Endodermal cell (in vitro differentiated cells): ENCODE data around the gene CLEC16A. TPM values are rescaled to one million over a fixed set of nuclear protein-coding genes. Genes with fewer than 3 reads are reported as not detected.

Source experiments
- DNase-seq: peaks from one replicate; pipeline ENCODE4 v3.0.0-alpha.2; 2017
- H3K27ac ChIP-seq: 2 replicates; pipeline ENCODE4 v1.5.1; 2013; ENCODE audit warnings: mild to moderate bottlenecking, low read depth, low read length, moderate library complexity
- H3K27me3 ChIP-seq: 2 replicates; pipeline ENCODE4 v1.6.1; 2013; ENCODE audit warnings: mild to moderate bottlenecking, low read length, moderate library complexity; ENCODE audit not compliant: insufficient read depth, control insufficient read depth, poor library complexity, severe bottlenecking
- H3K36me3 ChIP-seq: 2 replicates; pipeline ENCODE4 v1.7.0; 2013; ENCODE audit warnings: mild to moderate bottlenecking, low read length, moderate library complexity; ENCODE audit not compliant: control insufficient read depth, insufficient read depth
- H3K4me1 ChIP-seq: one replicate; pipeline ENCODE4 v1.7.0; 2013; ENCODE audit warnings: low read length; ENCODE audit not compliant: control insufficient read depth, insufficient read depth
- H3K4me3 ChIP-seq: 2 replicates; pipeline ENCODE4 v1.5.1; 2013; ENCODE audit warnings: mild to moderate bottlenecking, low read length, moderate library complexity
- H3K9ac ChIP-seq: 2 replicates; pipeline ENCODE4 v1.6.1; 2013; ENCODE audit warnings: mild to moderate bottlenecking, low read length, moderate library complexity; ENCODE audit not compliant: poor library complexity, severe bottlenecking; ENCODE audit errors: extremely low read depth
- H3K9me3 ChIP-seq: 2 replicates; pipeline ENCODE4 v1.6.1; 2013; ENCODE audit warnings: mild to moderate bottlenecking, low read length, moderate library complexity; ENCODE audit not compliant: control insufficient read depth
- H3K27ac Mint-ChIP-seq: 2 replicates; pipeline ENCODE4 v1.8.0; 2020; ENCODE audit warnings: mixed read lengths
- H3K27me3 Mint-ChIP-seq: 2 replicates; pipeline ENCODE4 v1.8.0; 2021; ENCODE audit warnings: mild to moderate bottlenecking, mixed read lengths; ENCODE audit not compliant: insufficient read depth
- H3K36me3 Mint-ChIP-seq: 2 replicates; pipeline ENCODE4 v1.8.0; 2020; ENCODE audit warnings: low read depth, mixed read lengths
- H3K4me1 Mint-ChIP-seq: 2 replicates; pipeline ENCODE4 v1.8.0; 2020; ENCODE audit warnings: mixed read lengths
- H3K4me3 Mint-ChIP-seq: 2 replicates; pipeline ENCODE4 v1.8.0; 2020; ENCODE audit warnings: mild to moderate bottlenecking, moderate library complexity, mixed read lengths
- H3K9me3 Mint-ChIP-seq: 2 replicates; pipeline ENCODE4 v1.8.0; 2020; ENCODE audit warnings: mild to moderate bottlenecking, mixed read lengths
- WGBS, 2 experiments: methylation state at CpG; one replicate each; pipeline versions ENCODE4 v1.1.5 to v1.1.7; 2013; ENCODE audit warnings: missing lambda C conversion rate in 2 of 2, mixed read lengths in 1 of 2; ENCODE audit not compliant: insufficient coverage in 1 of 2, insufficient read length in 1 of 2; 5-methylcytosine and 5-hydroxymethylcytosine counted together
- total RNA-seq, 2 donors: library from RNA; stranded (reverse); fragmentation: NEBNext Ultra II Directional in 1 of 2; extraction: Animal tissue kit (Norgen Biotek cat#: 25700) in 1 of 2; gene quantifications; 2 replicates in 1 of 2; 3 replicates in 1 of 2; pipeline ENCODE4 v1.2.1, GENCODE V29; 2021
- TF ChIP-seq, protein P1 (sequence below): fragments of 200-600 bp; sonication (generic); conservative IDR thresholded peaks from 2 replicates; pipeline ENCODE4 v1.5.0; 2021; ENCODE audit warnings: antibody characterized with exemption, mild to moderate bottlenecking

Gene CLEC16A
- total RNA-seq, 2 donors from 2014 or later: 19.5 to 28.3 TPM

DNA sequence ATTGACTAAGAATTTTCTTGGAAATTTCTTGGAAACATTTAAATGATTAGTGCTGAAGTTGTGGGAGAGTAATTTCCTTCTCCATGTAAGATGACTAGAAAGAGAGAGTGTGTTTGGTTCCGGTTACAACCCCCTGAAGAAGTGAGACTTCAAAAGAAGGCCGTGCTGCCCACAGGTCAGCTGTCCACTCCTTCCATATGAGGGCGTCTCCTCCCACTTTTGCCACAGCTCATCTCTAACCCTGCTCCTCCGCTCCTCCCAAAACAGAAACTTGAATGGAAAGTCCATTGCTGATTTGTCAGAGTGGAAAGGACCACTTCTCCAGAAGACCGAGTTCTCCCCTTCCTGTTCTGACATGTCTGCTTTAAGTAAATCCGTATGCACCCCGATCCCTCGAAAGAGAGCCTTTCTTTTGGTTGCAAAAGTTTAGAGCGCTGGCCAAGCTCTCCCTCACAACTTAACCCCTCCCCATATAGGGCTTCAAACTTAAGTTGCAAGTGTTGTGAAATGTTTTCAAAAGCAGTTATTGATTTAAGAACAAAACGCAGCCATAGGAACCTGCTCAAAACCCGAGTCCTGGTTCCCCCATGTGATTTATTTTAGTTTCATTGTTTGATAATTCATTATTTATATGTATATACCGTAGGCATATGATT, 182.2 kb downstream of the CLEC16A start:
- no peak overlapping the region for H3K4me3 Mint-ChIP-seq

DNA sequence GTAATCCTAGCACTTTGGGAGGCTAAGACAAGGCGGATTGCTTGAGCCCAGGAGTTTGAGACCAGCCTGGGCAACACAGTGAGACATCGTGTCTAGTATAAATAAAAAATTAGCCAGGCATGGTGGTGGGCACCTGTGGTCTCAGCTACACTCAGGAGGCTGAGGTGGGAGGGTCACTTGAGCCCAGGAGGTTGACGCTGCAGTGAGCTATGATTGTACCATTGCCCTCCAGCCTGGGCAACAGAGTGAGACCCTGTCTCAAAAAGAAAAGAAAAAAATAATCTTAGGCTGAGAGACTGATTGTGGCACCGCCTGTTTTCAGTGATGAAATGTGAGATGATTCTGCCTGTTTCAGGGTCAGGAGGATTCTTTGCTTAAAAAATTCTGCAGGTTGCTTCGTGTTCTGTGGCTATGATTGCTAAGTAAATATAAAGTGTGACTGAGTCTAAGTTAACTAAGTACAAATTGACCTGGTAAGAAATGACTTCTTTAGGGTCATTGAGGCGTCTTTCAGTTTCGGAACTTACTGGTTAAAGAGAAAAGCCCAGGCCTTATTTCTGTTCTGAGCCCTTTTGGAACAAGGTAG, 183.3 kb downstream of the CLEC16A start:
- no peaks in the 10 kb centered on the region for H3K27me3 ChIP-seq
- H3K36me3 ChIP-seq: peaks cover 35% of the 10 kb centered on the region
- H3K36me3 Mint-ChIP-seq: peaks cover 28% of the 10 kb centered on the region
- no peak overlapping the region for H3K9ac ChIP-seq
- H3K27ac ChIP-seq: no peak overlapping the region
- H3K4me1 ChIP-seq: no peaks in the 10 kb centered on the region
- no peaks in the 10 kb centered on the region for H3K9me3 Mint-ChIP-seq
- H3K27ac Mint-ChIP-seq: no peak overlapping the region
- H3K4me1 Mint-ChIP-seq: peaks cover 4% of the 10 kb centered on the region
- no peak overlapping the region for H3K4me3 ChIP-seq
- no peaks in the 10 kb centered on the region for H3K9me3 ChIP-seq
- TF ChIP-seq, protein P1, sequence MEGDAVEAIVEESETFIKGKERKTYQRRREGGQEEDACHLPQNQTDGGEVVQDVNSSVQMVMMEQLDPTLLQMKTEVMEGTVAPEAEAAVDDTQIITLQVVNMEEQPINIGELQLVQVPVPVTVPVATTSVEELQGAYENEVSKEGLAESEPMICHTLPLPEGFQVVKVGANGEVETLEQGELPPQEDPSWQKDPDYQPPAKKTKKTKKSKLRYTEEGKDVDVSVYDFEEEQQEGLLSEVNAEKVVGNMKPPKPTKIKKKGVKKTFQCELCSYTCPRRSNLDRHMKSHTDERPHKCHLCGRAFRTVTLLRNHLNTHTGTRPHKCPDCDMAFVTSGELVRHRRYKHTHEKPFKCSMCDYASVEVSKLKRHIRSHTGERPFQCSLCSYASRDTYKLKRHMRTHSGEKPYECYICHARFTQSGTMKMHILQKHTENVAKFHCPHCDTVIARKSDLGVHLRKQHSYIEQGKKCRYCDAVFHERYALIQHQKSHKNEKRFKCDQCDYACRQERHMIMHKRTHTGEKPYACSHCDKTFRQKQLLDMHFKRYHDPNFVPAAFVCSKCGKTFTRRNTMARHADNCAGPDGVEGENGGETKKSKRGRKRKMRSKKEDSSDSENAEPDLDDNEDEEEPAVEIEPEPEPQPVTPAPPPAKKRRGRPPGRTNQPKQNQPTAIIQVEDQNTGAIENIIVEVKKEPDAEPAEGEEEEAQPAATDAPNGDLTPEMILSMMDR: no peak
- DNase-seq: no peak
- no peaks in the 10 kb centered on the region for H3K27me3 Mint-ChIP-seq
- H3K4me3 Mint-ChIP-seq: no peak overlapping the region
- 91 to 95% methylated on average over 7 of the region's 7 CpGs for WGBS, 2 experiments

More for the DNA sequence above, 182.2 kb downstream of the CLEC16A start:
- H3K27ac Mint-ChIP-seq: no peak overlapping the region
- H3K27ac ChIP-seq: no peak overlapping the region
- H3K27me3 Mint-ChIP-seq: no peaks in the 10 kb centered on the region
- WGBS, 2 experiments: 90 to 95% methylated on average over 5 to 12 of the region's 12 CpGs
- no peaks in the 10 kb centered on the region for H3K9me3 ChIP-seq
- no peaks in the 10 kb centered on the region for H3K27me3 ChIP-seq
- H3K36me3 Mint-ChIP-seq: peaks cover 30% of the 10 kb centered on the region
- no peak overlapping the region for H3K9ac ChIP-seq
- H3K9me3 Mint-ChIP-seq: no peaks in the 10 kb centered on the region
- no peaks in the 10 kb centered on the region for H3K4me1 ChIP-seq
- DNase-seq: no peak
- TF ChIP-seq, protein P1: no peak
- H3K4me1 Mint-ChIP-seq: peaks cover 4% of the 10 kb centered on the region
- H3K36me3 ChIP-seq: peaks cover 41% of the 10 kb centered on the region
- no peak overlapping the region for H3K4me3 ChIP-seq

DNA sequence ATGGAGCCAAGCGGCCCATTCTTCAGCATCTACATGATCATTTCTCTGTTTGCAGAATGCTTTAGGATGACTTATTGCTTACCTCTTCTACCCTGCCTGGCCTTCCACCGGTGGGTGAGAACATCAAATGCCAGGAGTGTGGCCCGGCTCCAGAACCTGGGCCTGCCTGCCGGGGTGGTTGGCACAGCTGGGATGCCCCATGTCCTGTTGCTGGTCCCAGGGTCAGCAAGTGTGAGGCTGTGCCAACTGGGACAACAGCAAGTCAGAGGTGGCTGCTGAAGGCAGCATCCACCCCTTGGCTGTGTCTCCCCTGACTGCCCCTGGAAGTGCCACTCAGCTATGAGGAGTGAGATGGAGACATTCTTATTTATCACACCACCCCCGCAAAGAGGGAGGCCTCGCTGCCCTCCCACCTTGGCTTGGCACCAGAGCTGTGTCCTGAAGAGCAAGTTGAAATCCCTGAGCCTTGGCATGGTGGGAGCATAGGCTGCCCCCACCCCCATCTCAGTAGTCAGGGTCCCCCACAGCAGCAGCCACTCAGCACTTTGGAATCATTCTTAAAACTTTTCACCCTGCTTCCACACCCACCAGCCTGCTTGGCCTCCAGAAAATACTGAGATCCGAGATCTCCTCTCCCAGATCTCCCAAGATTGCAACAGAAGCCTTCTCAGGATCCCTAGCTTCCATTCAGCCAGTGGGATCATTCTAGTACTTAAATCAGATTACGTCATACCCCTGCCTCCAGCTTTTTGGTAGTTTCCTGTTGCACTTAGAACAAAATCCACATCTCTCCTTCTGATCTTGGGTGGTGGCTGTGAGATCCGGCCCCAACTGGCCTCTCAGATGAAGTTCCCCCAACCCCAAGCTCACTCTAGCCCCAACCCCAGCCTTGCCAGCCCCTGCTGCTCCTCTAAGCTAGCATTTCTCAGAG, 184.1 kb downstream of the CLEC16A start:
- TF ChIP-seq, protein P1: no peak
- H3K27me3 Mint-ChIP-seq: no peaks in the 10 kb centered on the region
- 93 to 94% methylated on average over 5 to 9 of the region's 9 CpGs for WGBS, 2 experiments
- H3K27ac Mint-ChIP-seq: peak overlapping the region; percentile 20
- Histone ChIP-seq H3K4me3 (no peak overlapping the region), H3K9me3 (no peaks in the 10 kb centered on the region), H3K27ac (no peak overlapping the region), H3K36me3 (peaks cover 30% of the 10 kb centered on the region), H3K27me3 (no peaks in the 10 kb centered on the region), H3K4me1 (no peaks in the 10 kb centered on the region), H3K9ac (no peak overlapping the region)
- DNase-seq: no peak
- H3K9me3 Mint-ChIP-seq: no peaks in the 10 kb centered on the region
- peaks cover 27% of the 10 kb centered on the region for H3K36me3 Mint-ChIP-seq
- no peak overlapping the region for H3K4me3 Mint-ChIP-seq
- peaks cover 7% of the 10 kb centered on the region for H3K4me1 Mint-ChIP-seq
